Measurements from ENCODE around the gene PLCB1. TPM values are rescaled to one million over a fixed set of nuclear protein-coding genes. Genes with fewer than 3 reads are reported as not detected.
A peak's percentile ranks its signal among the peaks of the same experiment; 100 is the strongest.
"Not testable (repeated sequence)": the region's sequence is repeated elsewhere in the genome, so short reads cannot be mapped to it uniquely, and the experiment has no call there.

PLCB1 gene
- total RNA-seq, 2 donors from 2014 or later, result 7.3 to 45.5 TPM

DNA sequence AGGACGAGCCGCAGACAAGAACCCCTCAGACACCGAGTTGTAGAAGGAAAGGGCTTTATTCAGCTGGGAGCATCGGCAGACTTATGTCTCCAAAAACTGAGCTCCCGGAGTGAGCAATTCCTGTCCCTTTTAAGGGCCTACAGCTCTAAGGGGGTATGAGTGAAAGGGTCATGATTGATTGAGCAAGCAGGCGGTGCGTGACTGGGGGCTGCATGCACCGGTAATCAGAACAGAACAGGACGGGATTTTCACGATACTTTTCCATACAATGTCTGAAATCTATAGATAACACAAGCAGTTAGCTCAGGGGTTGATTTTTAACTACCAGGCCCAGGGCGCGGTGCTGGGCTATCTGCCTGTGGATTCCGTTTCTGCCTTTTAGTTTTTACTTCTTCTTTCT lies 710.5 kb downstream of the PLCB1 start:
- DNase-seq (ENCODE audit: low spot score), result no peak
- Histone ChIP-seq H3K4me3 (no peak overlapping the region), H3K4me1 (no peaks in the 10 kb centered on the region), H3K27me3 (no peaks in the 10 kb centered on the region), H3K27ac (no peak overlapping the region), H3K36me3 (no peaks in the 10 kb centered on the region), H3K9me3 (no peaks in the 10 kb centered on the region)
- TF ChIP-seq, protein P1, sequence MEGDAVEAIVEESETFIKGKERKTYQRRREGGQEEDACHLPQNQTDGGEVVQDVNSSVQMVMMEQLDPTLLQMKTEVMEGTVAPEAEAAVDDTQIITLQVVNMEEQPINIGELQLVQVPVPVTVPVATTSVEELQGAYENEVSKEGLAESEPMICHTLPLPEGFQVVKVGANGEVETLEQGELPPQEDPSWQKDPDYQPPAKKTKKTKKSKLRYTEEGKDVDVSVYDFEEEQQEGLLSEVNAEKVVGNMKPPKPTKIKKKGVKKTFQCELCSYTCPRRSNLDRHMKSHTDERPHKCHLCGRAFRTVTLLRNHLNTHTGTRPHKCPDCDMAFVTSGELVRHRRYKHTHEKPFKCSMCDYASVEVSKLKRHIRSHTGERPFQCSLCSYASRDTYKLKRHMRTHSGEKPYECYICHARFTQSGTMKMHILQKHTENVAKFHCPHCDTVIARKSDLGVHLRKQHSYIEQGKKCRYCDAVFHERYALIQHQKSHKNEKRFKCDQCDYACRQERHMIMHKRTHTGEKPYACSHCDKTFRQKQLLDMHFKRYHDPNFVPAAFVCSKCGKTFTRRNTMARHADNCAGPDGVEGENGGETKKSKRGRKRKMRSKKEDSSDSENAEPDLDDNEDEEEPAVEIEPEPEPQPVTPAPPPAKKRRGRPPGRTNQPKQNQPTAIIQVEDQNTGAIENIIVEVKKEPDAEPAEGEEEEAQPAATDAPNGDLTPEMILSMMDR (IDR thresholded peaks at IDR 0.05), result no peak

DNA sequence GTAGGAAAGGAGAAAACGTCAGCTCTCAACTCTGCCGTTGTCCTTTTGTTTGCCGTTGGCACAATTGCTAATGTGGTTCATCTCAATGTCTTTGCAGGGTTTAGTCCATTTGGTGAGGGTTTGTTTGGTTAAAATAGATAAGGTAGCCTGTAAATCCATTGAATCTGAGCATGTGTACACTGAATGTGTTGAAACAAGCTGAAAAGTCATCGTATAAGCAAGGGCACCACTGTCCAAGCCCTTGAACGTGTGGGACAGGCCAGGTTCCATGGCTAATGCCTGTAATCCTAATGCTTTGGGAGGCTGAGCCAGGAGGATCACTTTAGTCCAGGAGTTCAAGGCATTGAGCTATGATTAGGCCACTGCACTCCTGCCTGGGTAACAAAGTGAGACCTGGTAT lies 712.1 kb downstream of the PLCB1 start:
- no peak for DNase-seq (ENCODE audit: low spot score)
- Histone ChIP-seq H3K27ac (no peak overlapping the region), H3K4me1 (no peaks in the 10 kb centered on the region)

DNA sequence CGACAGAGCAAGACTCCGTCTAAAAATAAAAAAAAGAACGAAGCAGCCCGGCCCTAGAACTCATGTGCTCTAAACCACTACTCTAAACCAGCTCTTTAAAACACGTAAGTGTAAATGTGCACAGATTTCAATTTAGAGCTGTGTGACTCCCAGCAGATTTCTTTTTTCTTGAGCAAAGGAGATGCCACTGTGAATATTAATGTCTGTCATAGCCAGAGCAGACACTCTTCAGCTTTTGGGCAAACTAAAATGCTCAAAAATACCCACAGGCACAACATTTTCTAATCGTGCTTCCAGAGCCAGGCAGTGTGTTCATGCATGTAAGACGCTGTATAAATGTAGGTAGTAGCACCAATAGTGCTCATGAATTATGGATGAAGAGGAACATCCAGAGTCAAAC lies 717.9 kb downstream of the PLCB1 start:
- H3K27ac ChIP-seq, result no peak overlapping the region
- TF ChIP-seq, protein P1 (IDR thresholded peaks at IDR 0.05), result no peak
- no peak for DNase-seq (ENCODE audit: low spot score)
- H3K27me3 ChIP-seq, result no peaks in the 10 kb centered on the region
- no peaks in the 10 kb centered on the region for H3K9me3 ChIP-seq
- no peaks in the 10 kb centered on the region for H3K36me3 ChIP-seq
- H3K4me1 ChIP-seq, result peaks cover 0 to 12% of the 10 kb centered on the region in 2 donors
- H3K4me3 ChIP-seq, result no peak overlapping the region

More for the DNA sequence above, 712.1 kb downstream of the PLCB1 start:
- no peaks in the 10 kb centered on the region for H3K36me3 ChIP-seq
- no peaks in the 10 kb centered on the region for H3K27me3 ChIP-seq
- H3K4me3 ChIP-seq, result no peak overlapping the region
- no peaks in the 10 kb centered on the region for H3K9me3 ChIP-seq
- TF ChIP-seq, protein P1 (IDR thresholded peaks at IDR 0.05), result no peak

DNA sequence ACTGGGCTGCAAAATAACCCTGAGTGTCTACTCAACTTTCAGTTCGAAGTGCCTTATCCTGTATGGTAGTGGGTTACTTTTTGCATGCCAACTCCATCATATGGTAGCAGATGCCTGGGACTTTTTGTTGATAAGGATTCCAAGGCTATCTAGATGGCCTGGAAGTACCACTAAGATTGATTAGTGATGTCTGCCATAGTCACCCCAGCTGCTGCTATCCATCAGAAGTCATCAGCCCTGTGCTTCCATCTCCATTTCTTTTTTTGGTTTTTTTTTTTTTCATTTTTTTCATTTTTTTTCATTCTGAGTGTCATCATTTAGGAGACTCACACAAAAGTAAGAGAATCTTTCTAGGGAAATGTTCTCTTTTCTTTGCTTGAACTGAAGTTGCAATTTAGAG lies 719.4 kb downstream of the PLCB1 start:
- TF ChIP-seq, protein P1 (IDR thresholded peaks at IDR 0.05), result no peak
- H3K9me3 ChIP-seq, result no peaks in the 10 kb centered on the region
- H3K4me1 ChIP-seq, result peaks cover 0 to 22% of the 10 kb centered on the region in 2 donors
- no peaks in the 10 kb centered on the region for H3K27me3 ChIP-seq
- no peak for DNase-seq (ENCODE audit: low spot score)
- H3K27ac ChIP-seq, result no peak overlapping the region
- H3K4me3 ChIP-seq, result no peak overlapping the region
- H3K36me3 ChIP-seq, result no peaks in the 10 kb centered on the region

DNA sequence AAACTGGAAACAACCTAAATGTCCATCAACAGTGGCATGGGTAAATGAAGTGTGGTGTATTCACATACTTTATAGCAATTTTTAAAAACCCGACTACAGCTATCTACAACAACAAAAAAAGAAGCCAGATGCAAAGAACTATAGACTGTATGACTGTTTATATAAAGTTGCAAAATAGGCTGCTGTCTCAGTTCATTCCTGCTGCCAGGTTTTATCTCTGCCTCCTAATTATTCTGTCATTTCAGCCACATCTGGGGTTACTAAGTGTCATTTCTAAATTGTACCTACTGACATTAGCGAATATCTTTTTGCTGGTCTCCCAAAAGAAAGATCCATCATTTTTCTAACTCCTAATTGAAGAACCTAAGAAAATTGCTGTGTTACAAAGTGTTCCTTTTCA lies 719.9 kb downstream of the PLCB1 start:
- not testable (repeated sequence) for H3K36me3 ChIP-seq; DNase-seq (ENCODE audit: low spot score); H3K4me3 ChIP-seq; H3K9me3 ChIP-seq; H3K27ac ChIP-seq; H3K27me3 ChIP-seq
- peaks cover 0 to 22% of the 10 kb centered on the region in 2 donors for H3K4me1 ChIP-seq

DNA sequence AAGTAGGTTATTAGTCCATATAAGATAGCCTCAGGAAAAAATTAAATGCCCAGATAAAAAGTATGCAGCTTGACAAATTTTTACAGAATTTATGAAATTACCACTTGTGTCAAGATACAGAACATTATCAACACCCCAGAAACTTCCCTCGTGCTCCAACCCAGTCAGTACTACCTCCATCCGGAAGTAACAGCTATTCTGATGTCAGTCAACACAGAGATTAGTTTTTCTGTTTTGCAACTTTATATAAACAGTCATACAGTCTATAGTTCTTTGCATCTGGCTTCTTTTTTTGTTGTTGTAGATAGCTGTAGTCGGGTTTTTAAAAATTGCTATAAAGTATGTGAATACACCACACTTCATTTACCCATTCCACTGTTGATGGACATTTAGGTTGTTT lies 721.1 kb downstream of the PLCB1 start:
- DNase-seq (ENCODE audit: low spot score); H3K27me3 ChIP-seq; H3K4me3 ChIP-seq; H3K9me3 ChIP-seq; H3K27ac ChIP-seq; H3K36me3 ChIP-seq: not testable (repeated sequence)
- H3K4me1 ChIP-seq, result peaks cover 0 to 24% of the 10 kb centered on the region in 2 donors

DNA sequence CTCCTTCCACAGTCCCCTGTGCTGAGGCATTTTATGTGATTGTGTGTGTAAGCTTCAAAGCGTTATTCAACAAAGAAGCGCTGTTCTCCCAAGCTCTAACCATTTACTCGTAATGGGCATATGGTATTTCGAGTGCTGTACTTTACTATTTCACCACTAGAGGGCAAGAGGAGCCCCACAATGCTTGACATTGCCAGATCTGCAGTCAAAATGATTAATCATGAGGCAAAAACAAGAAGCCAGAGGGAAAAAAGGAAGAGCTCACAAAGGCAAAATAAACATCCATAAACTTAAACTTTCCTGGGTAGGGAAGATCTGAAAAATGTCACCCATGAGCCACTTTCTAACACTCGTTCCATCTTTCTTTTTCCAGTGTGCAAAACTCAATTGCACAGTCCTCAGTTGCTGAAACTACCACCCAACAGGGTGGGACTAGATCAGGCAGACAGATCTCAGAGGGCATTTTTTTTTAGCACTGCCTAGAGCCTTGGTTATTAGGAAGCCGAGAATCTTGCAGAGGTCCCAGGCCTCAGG lies 721.8 kb downstream of the PLCB1 start:
- H3K27me3 ChIP-seq, result no peaks in the 10 kb centered on the region
- peak overlapping the region in 1 of 2 donors; percentile 21 for H3K4me3 ChIP-seq
- H3K9me3 ChIP-seq, result no peaks in the 10 kb centered on the region
- no peak for DNase-seq (ENCODE audit: low spot score)
- peaks cover 0 to 28% of the 10 kb centered on the region in 2 donors for H3K4me1 ChIP-seq
- no peaks in the 10 kb centered on the region for H3K36me3 ChIP-seq
- peak overlapping the region; percentile 46 to 70 for H3K27ac ChIP-seq
- TF ChIP-seq, protein P1 (IDR thresholded peaks at IDR 0.05), result peak; percentile 75 to 90

Data from right atrium auricular region (tissue), 2 donors.